ENCODE measurements around the gene FNIP2.
"Not testable (repeated sequence)": the region's sequence is repeated elsewhere in the genome, so short reads cannot be mapped to it uniquely, and the experiment has no call there.

Gene FNIP2

GRCh38 chr4:158786955-158787354 lies 18.1 kb downstream of the FNIP2 start:
- H3K9me3 ChIP-seq, result no peaks in the 10 kb centered on the region
- no peak for DNase-seq
- TF ChIP-seq, protein P1, sequence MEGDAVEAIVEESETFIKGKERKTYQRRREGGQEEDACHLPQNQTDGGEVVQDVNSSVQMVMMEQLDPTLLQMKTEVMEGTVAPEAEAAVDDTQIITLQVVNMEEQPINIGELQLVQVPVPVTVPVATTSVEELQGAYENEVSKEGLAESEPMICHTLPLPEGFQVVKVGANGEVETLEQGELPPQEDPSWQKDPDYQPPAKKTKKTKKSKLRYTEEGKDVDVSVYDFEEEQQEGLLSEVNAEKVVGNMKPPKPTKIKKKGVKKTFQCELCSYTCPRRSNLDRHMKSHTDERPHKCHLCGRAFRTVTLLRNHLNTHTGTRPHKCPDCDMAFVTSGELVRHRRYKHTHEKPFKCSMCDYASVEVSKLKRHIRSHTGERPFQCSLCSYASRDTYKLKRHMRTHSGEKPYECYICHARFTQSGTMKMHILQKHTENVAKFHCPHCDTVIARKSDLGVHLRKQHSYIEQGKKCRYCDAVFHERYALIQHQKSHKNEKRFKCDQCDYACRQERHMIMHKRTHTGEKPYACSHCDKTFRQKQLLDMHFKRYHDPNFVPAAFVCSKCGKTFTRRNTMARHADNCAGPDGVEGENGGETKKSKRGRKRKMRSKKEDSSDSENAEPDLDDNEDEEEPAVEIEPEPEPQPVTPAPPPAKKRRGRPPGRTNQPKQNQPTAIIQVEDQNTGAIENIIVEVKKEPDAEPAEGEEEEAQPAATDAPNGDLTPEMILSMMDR (IDR thresholded peaks at IDR 0.05; ENCODE audit: low read depth, low read length), result no peak
- H3K4me1 ChIP-seq, result peaks cover 7% of the 10 kb centered on the region
- H3K27me3 ChIP-seq, result no peaks in the 10 kb centered on the region
- H3K4me3 ChIP-seq (ENCODE audit: low read depth, low read length), result no peak overlapping the region
- no peaks in the 10 kb centered on the region for H3K36me3 ChIP-seq

DNA sequence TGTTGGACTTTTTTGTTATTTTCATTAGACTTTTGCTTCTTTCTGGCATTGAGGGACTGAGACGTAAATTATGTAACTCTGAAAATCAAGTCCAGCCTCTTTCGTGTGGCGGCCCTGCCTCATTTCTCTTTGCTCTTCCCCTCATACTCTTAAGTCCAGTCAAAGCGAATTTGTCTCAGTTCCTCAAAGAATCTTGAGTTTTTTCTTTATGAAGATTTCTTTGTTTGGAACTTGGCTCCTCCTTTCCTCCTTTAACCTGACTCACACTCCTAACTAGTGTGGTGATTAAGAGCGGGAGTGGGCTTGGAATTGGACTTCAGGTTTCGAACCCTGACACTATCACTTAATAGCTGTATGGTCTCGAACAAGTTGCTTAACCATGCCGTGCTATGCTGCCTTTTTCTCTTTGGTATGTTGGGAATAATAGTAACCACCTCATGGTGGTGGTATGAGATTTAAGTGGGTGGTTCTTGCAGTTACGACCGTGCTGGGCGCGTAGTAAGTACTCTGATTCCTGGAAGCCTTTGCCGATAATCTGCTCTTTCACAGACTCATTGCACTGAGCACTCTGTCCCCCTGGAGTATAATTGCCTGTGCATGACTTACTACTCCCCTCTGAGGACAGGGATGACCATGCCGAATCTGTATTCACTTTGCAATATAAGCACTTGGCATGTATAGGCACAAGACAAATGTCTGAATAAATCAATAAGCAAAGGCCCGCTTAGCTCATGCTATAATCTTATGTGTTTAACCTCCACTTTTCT lies 19.1 kb downstream of the FNIP2 start:
- Histone ChIP-seq H3K27me3 (no peaks in the 10 kb centered on the region), H3K9me3 (no peaks in the 10 kb centered on the region), H3K4me3 (ENCODE audit: low read depth, low read length) (no peak overlapping the region), H3K36me3 (no peaks in the 10 kb centered on the region), H3K4me1 (peaks cover 2% of the 10 kb centered on the region)
- DNase-seq, result no peak
- TF ChIP-seq, protein P1 (IDR thresholded peaks at IDR 0.05; ENCODE audit: low read depth, low read length), result no peak

DNA sequence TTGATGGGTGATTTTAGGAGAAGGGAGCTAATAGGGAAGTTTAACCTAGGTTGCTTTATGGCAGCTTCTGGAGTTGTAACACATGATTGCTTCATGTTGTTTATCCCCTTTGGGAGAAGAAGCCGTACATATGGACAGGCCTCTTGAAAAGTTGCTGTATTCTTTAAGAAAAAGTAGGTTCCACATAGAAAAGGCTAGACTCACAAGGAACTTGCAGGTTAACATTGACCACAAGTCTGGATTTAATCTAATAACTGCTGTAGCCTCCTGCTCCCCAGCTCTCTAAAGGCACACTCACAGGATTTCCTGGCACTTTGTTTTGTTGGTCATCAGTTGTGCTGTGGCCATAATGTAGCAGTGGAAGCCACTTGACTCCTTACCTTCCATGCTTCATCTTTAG lies 19.7 kb downstream of the FNIP2 start:
- Histone ChIP-seq H3K27me3 (no peaks in the 10 kb centered on the region), H3K4me3 (ENCODE audit: low read depth, low read length) (no peak overlapping the region), H3K4me1 (no peaks in the 10 kb centered on the region), H3K36me3 (no peaks in the 10 kb centered on the region), H3K9me3 (no peaks in the 10 kb centered on the region)
- TF ChIP-seq, protein P1 (IDR thresholded peaks at IDR 0.05; ENCODE audit: low read depth, low read length), result no peak
- no peak for DNase-seq

DNA sequence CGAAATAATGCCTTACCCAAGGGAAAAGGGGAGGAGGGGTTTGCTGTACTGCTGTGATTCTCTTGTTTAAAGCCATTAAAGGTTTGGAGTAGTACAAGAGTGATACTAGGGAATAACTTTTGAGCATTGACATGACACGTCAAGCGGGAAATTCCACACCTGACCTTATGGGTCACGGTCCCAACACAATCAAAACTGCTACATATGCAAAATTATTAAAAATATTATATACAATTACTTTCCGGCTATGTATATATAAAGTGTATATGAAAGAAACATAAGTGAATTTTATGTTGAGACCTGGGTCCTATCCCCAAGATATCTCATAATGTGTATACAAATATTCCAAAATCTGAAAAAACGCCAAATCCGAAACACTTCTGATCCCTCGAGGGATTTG lies 21.0 kb downstream of the FNIP2 start:
- H3K27me3 ChIP-seq, result no peaks in the 10 kb centered on the region
- DNase-seq, result no peak

DNA sequence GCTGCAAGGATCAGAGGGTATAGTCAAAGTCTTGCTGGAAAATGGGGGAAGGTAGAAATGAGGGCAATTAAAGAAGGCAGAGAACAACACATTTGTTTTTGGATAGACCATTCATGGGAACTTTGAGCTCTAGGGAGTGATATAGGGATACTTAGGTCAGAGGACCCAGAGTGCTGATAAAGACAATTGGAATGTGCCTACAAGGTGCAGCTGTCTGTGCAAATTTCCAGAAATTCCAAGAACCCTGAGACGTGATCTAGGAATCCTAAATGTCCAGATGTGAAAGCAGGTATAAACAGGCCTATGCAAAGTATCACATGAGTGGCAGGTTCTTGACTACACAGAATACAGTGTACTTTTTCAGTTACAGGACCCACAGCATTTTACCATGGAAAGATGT lies 24.2 kb downstream of the FNIP2 start:
- DNase-seq, result no peak
- H3K36me3 ChIP-seq, result no peaks in the 10 kb centered on the region
- no peak overlapping the region for H3K4me3 ChIP-seq (ENCODE audit: low read depth, low read length)
- H3K9me3 ChIP-seq, result no peaks in the 10 kb centered on the region
- TF ChIP-seq, protein P1 (IDR thresholded peaks at IDR 0.05; ENCODE audit: low read depth, low read length), result no peak
- H3K4me1 ChIP-seq, result no peaks in the 10 kb centered on the region
- no peaks in the 10 kb centered on the region for H3K27me3 ChIP-seq

More for the DNA sequence above, 21.0 kb downstream of the FNIP2 start:
- no peaks in the 10 kb centered on the region for H3K4me1 ChIP-seq
- no peaks in the 10 kb centered on the region for H3K9me3 ChIP-seq
- no peak overlapping the region for H3K4me3 ChIP-seq (ENCODE audit: low read depth, low read length)
- TF ChIP-seq, protein P1 (IDR thresholded peaks at IDR 0.05; ENCODE audit: low read depth, low read length), result no peak
- H3K36me3 ChIP-seq, result no peaks in the 10 kb centered on the region

DNA sequence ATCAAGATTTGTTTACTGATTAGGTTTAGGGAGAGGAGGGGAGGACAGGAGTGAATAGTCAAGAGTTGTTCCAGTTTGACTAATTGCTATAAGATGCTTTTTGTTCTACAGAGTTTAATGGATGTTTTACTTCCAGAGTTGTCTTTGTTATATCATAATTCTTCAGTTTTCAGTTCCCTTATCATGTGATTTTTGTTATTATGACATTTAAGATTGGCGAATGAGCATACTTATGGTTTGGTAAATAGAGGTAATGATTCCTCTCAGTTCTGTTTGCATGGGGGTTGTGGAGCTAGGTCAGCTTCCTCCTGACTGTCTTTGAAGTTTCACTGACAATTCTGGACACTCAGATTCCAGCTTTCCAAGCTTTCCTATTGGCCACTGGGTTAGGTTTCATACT lies 24.6 kb downstream of the FNIP2 start:
- H3K27me3 ChIP-seq; H3K4me3 ChIP-seq (ENCODE audit: low read depth, low read length); H3K36me3 ChIP-seq; H3K4me1 ChIP-seq; DNase-seq; H3K9me3 ChIP-seq: not testable (repeated sequence)

Measured in BE2C (cell line).